ENCODE results near the gene MGLL.

Gene MGLL

DNA sequence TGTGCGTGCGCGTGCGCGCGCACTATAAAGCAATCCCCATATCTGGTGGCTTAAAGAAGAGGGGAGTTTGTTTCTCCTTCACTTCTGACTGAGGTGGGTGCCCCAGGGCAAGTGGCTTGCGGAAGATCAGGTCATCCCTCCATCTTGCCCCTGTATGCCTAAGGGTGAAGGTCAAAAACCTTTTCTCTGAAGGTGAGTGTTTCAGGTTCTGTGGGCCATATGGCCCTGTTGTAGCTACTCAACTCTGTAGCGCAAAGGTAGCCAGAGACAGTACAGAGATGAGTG lies 144.1 kb downstream of the MGLL start:
- DNase-seq (ENCODE audit: low read depth in 1 of 2, low spot score in 1 of 2) = no peak

- DNase-seq (ENCODE audit: low read depth in 1 of 2, low spot score in 1 of 2) = no peak
Observed at GRCh38 chr3:127677541-127678314, 144.6 kb downstream of the MGLL start.

DNA sequence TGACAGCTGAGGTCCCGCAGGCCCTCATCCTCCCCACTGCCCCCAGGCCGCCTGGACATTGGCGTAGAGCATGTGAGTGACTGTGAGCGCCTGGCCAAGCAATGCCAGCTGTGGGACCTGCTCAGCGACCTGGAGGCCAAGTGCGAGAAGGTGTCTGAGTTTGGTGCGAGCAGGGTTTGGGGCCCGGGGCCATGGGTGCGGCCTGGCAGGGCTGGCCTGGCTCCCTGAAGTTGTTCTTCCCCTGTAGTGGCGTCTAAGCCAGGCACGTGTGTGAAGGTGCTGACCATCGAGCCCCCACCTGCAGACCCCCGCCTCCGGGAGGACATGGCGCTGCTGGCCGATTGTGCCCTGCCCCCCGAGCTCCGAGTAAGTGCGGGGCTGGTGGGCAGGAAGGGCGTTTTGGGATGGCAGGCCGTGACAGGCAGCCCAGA lies 145.4 kb downstream of the MGLL start:
- no peak for DNase-seq (ENCODE audit: low read depth in 1 of 2, low spot score in 1 of 2)

GRCh38 chr3:127676456-127676855 lies 145.9 kb downstream of the MGLL start:
- no peak for DNase-seq (ENCODE audit: low read depth in 1 of 2, low spot score in 1 of 2)

DNA sequence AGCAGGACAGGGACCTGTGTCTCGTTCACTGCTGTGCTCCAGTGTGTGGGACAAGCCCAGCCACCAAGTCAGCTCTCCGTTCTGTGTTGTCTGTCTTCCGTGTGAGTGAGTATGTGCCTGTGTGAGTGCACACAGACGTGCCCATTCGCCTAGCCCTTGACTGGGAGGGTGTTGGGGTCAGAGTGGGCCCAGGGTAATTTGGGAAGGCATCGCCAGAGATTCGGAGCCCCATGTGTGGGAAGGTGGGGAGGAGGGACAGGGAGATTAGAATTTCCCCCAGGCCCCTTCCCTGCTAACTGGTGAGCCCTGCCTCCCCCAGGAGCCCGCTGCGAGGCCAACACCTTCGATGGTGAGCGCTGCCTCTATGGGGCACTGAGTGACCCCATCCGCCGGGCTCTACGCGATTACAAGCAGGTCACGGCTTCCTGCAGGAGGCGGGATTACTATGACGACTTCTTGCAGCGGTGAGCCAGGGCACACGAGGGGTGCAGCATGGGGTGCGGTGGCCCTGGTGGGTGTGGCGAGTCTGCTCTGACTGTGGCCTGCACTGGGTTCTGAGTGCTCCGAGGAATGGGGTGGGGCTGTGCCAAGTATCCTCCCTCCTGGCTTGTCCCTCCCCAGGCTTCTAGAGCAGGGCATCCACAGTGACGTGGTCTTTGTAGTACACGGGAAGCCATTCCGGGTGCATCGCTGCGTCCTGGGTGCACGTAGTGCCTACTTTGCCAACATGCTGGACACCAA lies 146.5 kb downstream of the MGLL start:
- DNase-seq (ENCODE audit: low read depth in 1 of 2, low spot score in 1 of 2) = no peak

GRCh38 chr3:127674790-127675189 lies 147.5 kb downstream of the MGLL start:
- no peak for DNase-seq (ENCODE audit: low read depth in 1 of 2, low spot score in 1 of 2)

DNA sequence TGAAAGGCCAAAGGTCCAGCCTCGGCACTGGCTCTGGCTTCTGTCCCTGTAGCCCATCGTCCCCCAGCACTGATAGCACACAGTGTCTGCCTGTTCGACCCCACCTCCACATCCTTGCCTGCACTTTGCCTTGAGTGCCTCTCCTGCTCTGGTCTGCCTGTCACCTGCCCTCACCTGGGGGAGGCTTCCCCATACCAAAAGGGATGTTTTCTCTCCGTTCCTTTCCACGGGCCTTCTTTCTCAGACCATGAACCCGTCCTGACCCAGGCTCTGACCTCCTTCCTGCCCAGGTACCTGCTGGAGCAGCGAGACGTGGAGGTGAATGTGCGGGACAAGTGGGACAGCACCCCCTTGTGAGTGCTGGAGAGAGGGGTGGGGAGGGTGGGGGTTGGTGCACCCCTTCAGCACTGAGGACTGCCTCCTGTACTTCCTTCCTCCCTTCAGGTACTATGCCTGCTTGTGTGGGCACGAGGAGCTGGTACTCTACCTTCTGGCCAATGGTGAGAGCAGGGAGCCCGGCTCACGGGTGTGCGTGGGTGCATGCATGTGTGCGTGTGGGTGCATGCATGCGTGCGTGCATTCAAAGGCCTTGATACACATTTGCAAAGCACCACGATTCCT lies 148.1 kb downstream of the MGLL start:
- DNase-seq (ENCODE audit: low read depth in 1 of 2, low spot score in 1 of 2) = no peak

DNA sequence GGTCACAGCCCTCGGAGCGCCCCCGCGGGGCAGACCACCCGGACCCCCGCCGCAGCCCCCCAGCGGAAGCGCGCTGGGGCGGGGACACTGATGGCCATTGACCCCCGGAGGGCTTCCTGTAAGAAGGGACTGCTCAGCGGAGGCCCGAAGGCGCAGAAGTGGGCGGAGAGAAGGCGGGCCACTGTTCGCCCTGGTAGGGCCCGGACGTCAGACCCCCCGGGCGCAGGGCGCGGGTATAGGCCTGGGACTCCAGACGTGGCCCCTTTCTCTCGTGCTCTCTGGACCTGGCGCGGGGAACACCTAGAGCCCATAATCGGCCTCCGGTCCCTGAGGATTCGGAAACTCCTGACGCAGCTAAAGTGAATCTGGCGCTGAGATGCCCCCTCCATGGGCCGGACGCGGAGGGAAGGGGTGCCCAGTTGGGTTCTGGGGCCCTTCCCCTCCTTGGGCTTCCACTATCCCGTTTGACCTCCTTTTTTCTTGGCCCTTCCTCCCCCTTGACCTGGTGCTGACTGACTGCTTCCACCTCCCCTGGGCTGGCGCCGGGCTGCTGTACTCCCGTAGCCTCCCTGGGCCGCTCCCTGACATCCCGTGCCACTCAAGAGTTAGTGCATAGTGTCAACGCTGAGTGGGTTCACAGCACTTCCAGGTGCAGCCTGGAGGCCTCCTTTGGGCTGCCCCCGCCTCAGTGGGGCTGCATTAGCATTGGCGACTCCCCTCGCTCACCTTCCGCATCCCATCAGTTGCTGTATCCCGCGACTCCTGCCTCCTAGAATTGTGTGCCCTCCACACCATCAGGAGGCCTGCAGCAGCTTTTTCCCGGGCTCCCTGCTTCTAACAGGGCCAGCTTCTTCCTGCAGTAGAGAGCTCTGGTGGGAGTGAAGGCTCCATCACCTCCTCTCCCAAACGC lies 148.9 kb downstream of the MGLL start:
- peak; percentile 33 to 39 for DNase-seq (ENCODE audit: low read depth in 1 of 2, low spot score in 1 of 2)

- DNase-seq (ENCODE audit: low read depth in 1 of 2, low spot score in 1 of 2) = peak; percentile 80 to 81
Observed at GRCh38 chr3:127672429-127673190, 149.7 kb downstream of the MGLL start, which contains the start of gene ABTB1. Gene ABTB1, plus strand, starts transcription at chr3:127672952. Its CDS starts 74 bp downstream, at chr3:127673026.

GRCh38 chr3:127671523-127672428 lies 150.5 kb downstream of the MGLL start:
- DNase-seq (ENCODE audit: low read depth in 1 of 2, low spot score in 1 of 2) = no peak

- no peak for DNase-seq (ENCODE audit: low read depth in 1 of 2, low spot score in 1 of 2)
Observed at GRCh38 chr3:127670761-127671522, 151.4 kb downstream of the MGLL start.

DNA sequence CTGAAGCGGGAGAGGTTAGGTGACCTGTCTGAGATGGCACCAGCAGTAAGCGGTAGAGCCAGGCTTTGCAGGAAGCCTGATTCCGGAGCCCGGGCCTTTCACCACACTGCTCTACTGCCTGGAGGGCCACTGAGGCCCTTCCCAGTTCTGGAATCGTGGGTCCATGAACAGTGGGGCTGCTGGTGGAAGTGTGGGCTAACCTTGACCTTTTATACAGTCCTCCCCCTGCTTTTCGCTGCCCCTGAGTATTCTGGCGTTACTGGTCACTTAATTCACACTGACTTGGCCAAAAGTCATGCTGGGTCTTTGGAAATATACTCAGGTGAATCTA lies 152.1 kb downstream of the MGLL start:
- DNase-seq (ENCODE audit: low read depth in 1 of 2, low spot score in 1 of 2) = no peak

DNA sequence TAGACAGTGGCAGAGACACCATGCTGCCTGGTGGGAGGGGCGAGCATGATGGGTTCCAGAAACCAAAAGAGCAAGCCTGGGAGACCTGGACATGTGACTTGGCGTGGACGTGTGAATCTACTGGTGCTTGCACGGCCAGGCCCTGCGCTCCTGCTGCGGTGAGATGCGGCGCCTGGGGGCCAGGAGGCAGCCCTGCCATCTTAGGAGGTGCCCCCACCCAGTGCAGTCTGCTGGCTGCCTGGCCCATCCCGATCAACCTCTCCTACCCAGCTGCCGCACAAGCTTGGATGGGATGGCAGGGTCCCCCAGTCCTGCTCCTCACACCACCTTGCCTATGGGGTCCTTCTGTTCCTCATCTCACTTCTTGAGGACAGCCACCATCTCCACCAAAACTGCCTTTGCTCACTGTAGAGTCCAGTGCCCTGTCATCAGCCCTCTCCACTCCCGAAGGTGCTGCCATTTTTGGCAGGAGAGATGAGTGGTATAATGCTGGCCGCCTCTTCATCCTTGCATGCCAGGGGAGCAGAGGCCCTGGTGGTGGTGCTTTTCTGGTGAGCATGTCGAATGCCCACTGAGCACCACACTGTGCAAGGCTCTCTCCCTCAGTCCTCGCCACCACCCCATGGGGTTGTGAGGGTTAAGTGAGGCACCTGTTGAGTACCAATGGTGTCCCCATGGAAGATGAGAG lies 152.6 kb downstream of the MGLL start:
- DNase-seq (ENCODE audit: low read depth in 1 of 2, low spot score in 1 of 2) = no peak

DNA sequence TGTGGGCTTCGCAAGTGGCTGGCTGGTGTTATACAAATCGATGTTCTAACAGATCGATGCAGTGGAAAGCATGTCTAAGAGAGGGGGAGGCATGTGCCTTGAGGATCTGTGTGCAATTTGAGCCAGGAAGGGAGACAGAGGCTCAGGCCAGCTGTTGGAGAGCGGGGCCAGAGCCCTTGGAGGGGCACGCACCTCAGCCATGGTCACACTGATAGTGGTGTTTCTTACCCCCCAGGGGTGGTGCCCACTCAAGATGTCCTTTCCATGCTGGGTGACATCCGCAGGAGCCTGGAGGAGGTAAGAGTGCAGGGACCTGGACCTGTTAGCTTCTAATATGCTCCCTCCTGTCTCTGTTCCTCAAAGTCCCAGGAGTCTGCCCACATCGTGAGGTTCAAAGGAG lies 153.4 kb downstream of the MGLL start:
- no peak for DNase-seq (ENCODE audit: low read depth in 1 of 2, low spot score in 1 of 2)

DNA sequence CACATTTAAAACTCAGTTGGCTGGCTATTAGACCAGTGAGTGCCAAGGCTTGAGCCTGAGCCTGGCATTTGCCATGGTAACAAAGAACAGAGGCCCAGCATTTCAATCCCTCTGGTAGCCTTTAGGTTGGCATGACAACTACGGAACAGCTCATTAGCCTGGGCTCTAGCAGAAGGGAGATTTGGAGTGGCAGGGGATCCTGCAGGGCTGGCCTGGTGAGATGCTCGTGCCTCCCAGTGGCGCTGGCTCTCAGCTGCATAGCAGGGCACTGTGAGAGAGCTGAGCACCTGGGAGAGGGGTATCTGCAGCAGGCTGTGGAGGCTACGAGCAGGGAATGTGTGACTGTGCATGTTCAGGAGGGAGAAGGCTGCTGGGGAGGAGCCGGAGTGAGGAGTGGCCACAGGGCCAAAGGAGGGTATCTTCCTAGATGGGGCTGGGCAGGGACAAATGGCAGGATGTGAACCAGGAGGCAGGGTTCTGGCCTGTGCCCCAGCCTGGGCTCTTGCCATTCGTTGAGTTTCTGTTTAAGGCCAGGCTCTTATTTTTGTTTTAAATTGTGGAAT lies 155.1 kb downstream of the MGLL start:
- DNase-seq (ENCODE audit: low read depth in 1 of 2, low spot score in 1 of 2) = no peak

GRCh38 chr3:127666676-127667075 lies 155.6 kb downstream of the MGLL start:
- no peak for DNase-seq (ENCODE audit: low read depth in 1 of 2, low spot score in 1 of 2)

DNA sequence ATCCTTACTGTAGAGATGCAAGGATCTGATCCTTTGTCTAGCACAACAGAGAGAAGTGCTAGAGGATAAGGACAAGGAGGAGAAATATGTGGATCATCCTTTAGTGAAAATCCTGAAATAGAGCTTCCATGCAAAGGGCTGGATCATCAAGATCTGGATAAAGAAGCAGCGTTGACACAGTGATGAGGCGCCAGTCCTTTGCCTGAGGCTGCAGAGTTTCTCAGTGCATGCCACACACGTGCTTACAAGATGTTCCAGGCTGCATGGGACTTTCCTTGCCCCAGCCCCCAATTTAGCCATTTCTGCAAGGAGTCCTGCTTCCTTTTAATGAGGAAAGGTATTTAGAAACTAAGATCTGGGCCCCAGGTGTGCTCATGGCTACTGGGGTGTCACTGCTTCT lies 156.7 kb downstream of the MGLL start:
- DNase-seq (ENCODE audit: low read depth in 1 of 2, low spot score in 1 of 2) = no peak

GRCh38 chr3:127665165-127665564 lies 157.2 kb downstream of the MGLL start:
- no peak for DNase-seq (ENCODE audit: low read depth in 1 of 2, low spot score in 1 of 2)
